Left renal pelvis (tissue), 4 donors: ENCODE data around the gene NKD1. TPM values are rescaled to one million over a fixed set of nuclear protein-coding genes. Genes with fewer than 3 reads are reported as not detected.

Source experiments
- polyA plus RNA-seq, 4 donors: library from polyadenylated mRNA; unstranded; fragments of 120-200 nt; gene quantifications; one replicate each; pipeline ENCODE4 v1.2.1, GENCODE V29; 2013; ENCODE audit not compliant: insufficient read length in 4 of 4

Gene NKD1
- polyA plus RNA-seq, 4 donors, result 8.3 to 13.3 (median 11.9) TPM

Other genes with a start within 250 kb of the NKD1 start
- 100 to 1,000 TPM in 2 of 4 donors, 10 to 100 TPM in 2; 82.4 to 138 (median 117) TPM for gene BRD7, start 179.4 kb upstream of the NKD1 start, polyA plus RNA-seq
- gene SNX20, start 132.9 kb downstream of the NKD1 start, polyA plus RNA-seq, result under 1 TPM; 0.46 to 0.81 (median 0.61) TPM
- gene NOD2, start 145.2 kb downstream of the NKD1 start, polyA plus RNA-seq, result under 1 TPM; 0.34 to 0.54 (median 0.46) TPM
- 10 to 100 TPM; 24.9 to 29.5 (median 26.8) TPM for gene CYLD, start 193.7 kb downstream of the NKD1 start, polyA plus RNA-seq